Parathyroid adenoma (tissue), 2 donors: Measurements from ENCODE around the gene AGAP1.

Source experiments
- H2AFZ ChIP-seq: fragments of 300-600 bp; sonication (generic); one replicate; pipeline ENCODE4 v1.7.0; 2017; ENCODE audit warnings: antibody characterized with exemption, mild to moderate bottlenecking
- H3K27ac ChIP-seq: fragments of 300-600 bp; sonication (generic); one replicate; pipeline ENCODE4 v1.7.0; 2017
- H3K27me3 ChIP-seq: fragments of 300-600 bp; sonication (generic); one replicate; pipeline ENCODE4 v1.7.0; 2017; ENCODE audit warnings: low read length; ENCODE audit not compliant: control insufficient read depth, insufficient read depth
- H3K36me3 ChIP-seq: fragments of 300-600 bp; sonication (generic); one replicate; pipeline ENCODE4 v1.7.0; 2017; ENCODE audit warnings: low read length; ENCODE audit not compliant: control insufficient read depth, insufficient read depth
- H3K4me1 ChIP-seq: fragments of 300-600 bp; sonication (generic); one replicate; pipeline ENCODE4 v1.7.0; 2017; ENCODE audit warnings: control low read depth
- H3K4me2 ChIP-seq: fragments of 300-600 bp; sonication (generic); one replicate; pipeline ENCODE4 v1.7.0; 2017; ENCODE audit warnings: low read length
- H3K4me3 ChIP-seq: fragments of 300-600 bp; sonication (generic); one replicate; pipeline ENCODE4 v1.7.0; 2017; ENCODE audit warnings: low read depth, low read length
- H3K79me2 ChIP-seq: fragments of 300-600 bp; sonication (generic); one replicate; pipeline ENCODE4 v1.7.0; 2017; ENCODE audit warnings: control low read depth
- H3K9ac ChIP-seq: fragments of 300-600 bp; sonication (generic); one replicate; pipeline ENCODE4 v1.7.0; 2017; ENCODE audit warnings: mild to moderate bottlenecking
- H3K9me3 ChIP-seq: fragments of 300-600 bp; sonication (generic); one replicate; pipeline ENCODE4 v1.7.0; 2017; ENCODE audit warnings: low read length; ENCODE audit not compliant: control insufficient read depth
- CTCF ChIP-seq: fragments of 300-600 bp; sonication (generic); IDR thresholded peaks from one replicate; pipeline ENCODE4 v1.7.0; 2017; ENCODE audit warnings: antibody characterized with exemption, mild to moderate bottlenecking
- donor health status: primary hyperparathyroidism.

The AGAP1 gene

GRCh38 chr2:235508371-235509160 lies 14.7 kb downstream of the AGAP1 start:
- no peak overlapping the region for H3K4me3 ChIP-seq
- no peak overlapping the region for H3K4me2 ChIP-seq
- peaks cover 7% of the 10 kb centered on the region for H3K4me1 ChIP-seq
- H3K9me3 ChIP-seq, result no peaks in the 10 kb centered on the region
- H3K79me2 ChIP-seq, result peaks cover 78% of the 10 kb centered on the region
- no peaks in the 10 kb centered on the region for H3K36me3 ChIP-seq
- no peak for TF ChIP-seq CTCF
- H3K27ac ChIP-seq, result no peak overlapping the region
- H2AFZ ChIP-seq, result no peak overlapping the region
- no peaks in the 10 kb centered on the region for H3K27me3 ChIP-seq
- H3K9ac ChIP-seq, result no peak overlapping the region

- H3K27ac ChIP-seq, result no peak overlapping the region
- no peaks in the 10 kb centered on the region for H3K9me3 ChIP-seq
- no peak overlapping the region for H3K4me2 ChIP-seq
- H3K9ac ChIP-seq, result no peak overlapping the region
- no peaks in the 10 kb centered on the region for H3K4me1 ChIP-seq
- H3K4me3 ChIP-seq, result no peak overlapping the region
- H2AFZ ChIP-seq, result no peak overlapping the region
- H3K27me3 ChIP-seq, result no peaks in the 10 kb centered on the region
- TF ChIP-seq CTCF, result no peak
- peaks cover 81% of the 10 kb centered on the region for H3K79me2 ChIP-seq
- no peaks in the 10 kb centered on the region for H3K36me3 ChIP-seq
Measured at GRCh38 chr2:235510318-235510717, 16.5 kb downstream of the AGAP1 start.

GRCh38 chr2:235511187-235511661 lies 17.4 kb downstream of the AGAP1 start:
- no peak overlapping the region for H3K9ac ChIP-seq

GRCh38 chr2:235511751-235512698 lies 18.2 kb downstream of the AGAP1 start:
- Histone ChIP-seq H3K79me2 (peaks cover 81% of the 10 kb centered on the region), H3K27me3 (no peaks in the 10 kb centered on the region), H3K4me3 (no peak overlapping the region), H3K4me1 (no peaks in the 10 kb centered on the region), H2AFZ (no peak overlapping the region), H3K36me3 (no peaks in the 10 kb centered on the region), H3K9ac (no peak overlapping the region), H3K4me2 (no peak overlapping the region), H3K27ac (no peak overlapping the region), H3K9me3 (no peaks in the 10 kb centered on the region)
- no peak for TF ChIP-seq CTCF

More at GRCh38 chr2:235511187-235511661, 17.4 kb downstream of the AGAP1 start:
- TF ChIP-seq CTCF, result no peak
- no peaks in the 10 kb centered on the region for H3K36me3 ChIP-seq
- no peak overlapping the region for H3K4me2 ChIP-seq
- H2AFZ ChIP-seq, result no peak overlapping the region
- no peaks in the 10 kb centered on the region for H3K27me3 ChIP-seq
- H3K4me3 ChIP-seq, result no peak overlapping the region
- no peaks in the 10 kb centered on the region for H3K9me3 ChIP-seq
- peaks cover 81% of the 10 kb centered on the region for H3K79me2 ChIP-seq
- H3K27ac ChIP-seq, result no peak overlapping the region
- no peaks in the 10 kb centered on the region for H3K4me1 ChIP-seq
